IPS-NIHi7 (cell line): ENCODE measurements around the gene CFLAR.
"Not testable (repeated sequence)": the region's sequence is repeated elsewhere in the genome, so short reads cannot be mapped to it uniquely, and the experiment has no call there.

Source experiments
- DNase-seq: peaks from one replicate; pipeline ENCODE4 v3.0.0; 2012; ENCODE audit warnings: mixed read lengths; ENCODE audit errors: extremely low spot score

The CFLAR gene

DNA sequence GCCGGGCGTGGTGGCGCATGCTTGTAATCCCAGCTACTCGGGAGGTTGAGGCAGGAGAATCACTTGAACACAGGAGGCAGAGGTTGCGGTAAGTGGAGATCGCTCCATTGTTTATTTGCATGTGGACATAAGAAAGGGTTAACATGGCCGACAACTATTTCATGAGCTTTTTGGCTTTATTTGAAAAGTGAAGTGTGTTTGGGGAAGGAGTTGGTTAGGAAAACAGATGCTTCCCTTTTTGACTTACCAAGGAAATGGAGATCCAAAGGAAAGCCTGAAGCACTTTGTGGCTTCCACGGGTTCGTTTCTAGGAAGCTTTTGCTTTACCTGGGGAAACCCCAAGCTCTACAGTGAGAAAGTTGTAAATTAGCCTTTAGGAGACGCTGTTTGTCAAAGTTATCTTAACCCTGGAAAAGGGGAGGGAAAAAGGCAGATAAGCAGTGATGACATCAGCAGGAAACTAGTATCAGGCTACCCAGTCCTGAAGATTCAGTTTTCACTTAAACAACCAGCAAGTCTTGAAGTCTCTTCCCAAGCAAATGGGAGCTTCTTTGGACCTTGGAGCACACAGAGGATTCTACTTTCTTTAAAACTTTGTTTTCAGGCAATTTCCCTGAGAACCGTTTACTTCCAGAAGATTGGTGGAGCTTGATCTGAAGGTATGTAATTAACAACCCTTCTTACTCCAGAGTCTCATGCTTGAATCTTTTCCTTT, 66.8 kb downstream of the CFLAR start, which contains the start of gene CASP10:
Gene CASP10 (plus strand): TSS at position 492 of the 715 bp plus-strand sequence. CDS start 2,637 bp downstream, outside the sequence.
- DNase-seq, result peak; percentile 74

DNA sequence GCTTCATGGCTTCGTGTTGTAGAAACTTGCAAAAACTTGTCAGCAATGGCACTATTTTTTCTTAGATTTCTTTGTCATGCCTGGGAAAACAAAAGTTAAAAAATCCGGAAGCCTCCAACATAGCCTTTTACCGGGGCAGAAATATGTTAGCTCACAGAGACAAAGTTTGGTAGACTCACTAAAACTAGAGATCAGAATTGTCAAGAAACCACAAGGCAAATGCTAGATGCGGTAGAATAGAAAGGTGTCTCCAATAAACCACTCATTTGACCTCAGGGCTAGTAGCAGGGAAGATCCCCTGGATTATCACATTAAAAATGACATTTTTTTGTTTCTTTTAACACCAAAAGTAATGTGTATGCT, 67.4 kb downstream of the CFLAR start:
- no peak for DNase-seq

DNA sequence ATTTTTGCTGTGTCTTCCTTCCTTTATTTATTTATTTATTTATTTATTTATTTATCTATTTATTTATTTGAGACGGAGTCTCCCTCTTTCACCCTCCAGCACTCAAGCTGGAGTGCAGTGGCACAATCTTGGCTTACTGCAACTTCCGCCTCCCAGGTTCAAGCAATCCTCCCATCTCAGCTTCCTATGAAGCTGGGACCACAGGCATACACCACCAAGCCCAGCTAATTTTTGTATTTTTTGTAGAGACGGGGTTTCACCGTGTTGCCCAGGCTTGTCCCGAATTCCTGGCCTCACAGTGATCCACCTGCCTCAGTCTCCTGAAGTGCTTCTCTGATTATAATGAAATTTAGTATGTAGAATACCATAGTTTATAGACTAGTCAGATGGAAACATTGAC, 67.9 kb downstream of the CFLAR start:
- not testable (repeated sequence) for DNase-seq

GRCh38 chr2:201184248-201184647, 68.3 kb downstream of the CFLAR start:
- DNase-seq, result not testable (repeated sequence)

- DNase-seq, result no peak
Measured at GRCh38 chr2:201185863-201186262, 69.9 kb downstream of the CFLAR start.

GRCh38 chr2:201186982-201187381, 71.0 kb downstream of the CFLAR start:
- no peak for DNase-seq

DNA sequence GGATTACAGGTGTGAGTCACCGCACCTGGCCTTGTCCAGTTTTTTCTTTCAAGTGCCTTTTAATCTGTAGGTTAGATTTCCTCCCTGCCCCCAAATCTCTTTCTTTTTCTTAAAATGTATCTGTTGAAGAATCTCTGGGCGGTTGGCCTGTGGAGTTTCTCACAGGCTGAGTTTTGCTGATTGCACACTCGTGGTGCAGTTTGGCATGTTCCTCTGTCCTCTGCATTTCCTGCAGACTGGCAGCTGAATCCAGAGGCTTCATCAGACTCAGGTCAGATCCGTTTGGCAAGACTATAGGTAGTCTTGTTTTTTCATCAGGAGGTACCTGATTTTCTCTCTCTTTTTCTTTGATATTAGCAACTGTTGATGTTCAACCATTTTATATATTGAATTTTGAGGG, 72.5 kb downstream of the CFLAR start:
- DNase-seq, result no peak

DNA sequence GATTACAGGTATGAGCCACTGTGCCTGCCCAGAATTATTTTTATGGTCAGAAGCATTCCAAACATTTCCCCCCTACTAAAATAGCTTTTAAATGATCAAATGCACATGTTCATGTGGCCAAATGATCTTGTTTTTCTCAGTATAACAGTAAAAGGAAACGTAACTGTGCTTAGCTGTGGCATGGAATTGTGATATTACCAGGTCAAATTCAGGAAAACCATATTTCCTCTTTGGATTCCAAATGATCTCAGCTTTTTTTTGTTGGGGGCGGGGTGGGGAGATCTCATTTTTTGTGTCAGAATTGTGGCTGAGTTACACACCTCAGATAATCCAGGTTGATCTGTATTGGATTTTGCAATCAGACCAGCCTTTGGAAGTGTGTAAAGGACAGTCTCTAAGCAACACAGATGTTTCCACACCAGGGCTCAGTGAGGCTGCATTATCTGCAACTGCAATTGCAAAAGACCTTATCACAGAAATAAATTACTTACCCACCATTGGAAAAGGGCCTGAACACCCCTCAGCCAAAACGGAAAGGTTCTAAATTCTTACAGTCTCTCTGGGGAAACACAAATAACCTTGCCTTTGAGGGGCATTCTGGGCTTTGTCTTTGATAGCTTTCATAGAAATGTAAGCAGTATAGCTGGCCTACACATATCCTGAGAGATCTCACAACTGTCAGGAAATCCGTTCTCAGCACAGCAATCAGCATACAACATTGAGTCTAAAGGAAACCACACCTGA, 75.3 kb downstream of the CFLAR start:
- no peak for DNase-seq

DNA sequence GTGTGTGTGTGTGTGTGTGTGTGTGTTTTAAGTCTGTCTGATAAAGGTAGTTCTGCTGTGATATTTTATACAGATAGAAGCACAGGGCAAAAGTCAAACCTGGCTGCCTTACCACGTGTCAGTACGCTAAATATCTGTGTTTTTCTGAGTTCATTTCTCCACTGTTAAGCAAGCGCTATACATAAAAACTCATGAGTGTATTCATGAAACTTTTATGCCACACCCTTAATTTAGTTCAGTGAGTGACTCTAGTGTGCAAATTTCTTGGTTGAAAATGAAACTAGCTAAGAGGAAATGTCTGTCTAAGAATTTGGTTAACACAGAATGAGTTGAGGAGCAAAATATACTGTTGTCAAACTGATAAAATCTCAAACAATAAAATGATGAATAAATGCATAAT, 78.1 kb downstream of the CFLAR start:
- DNase-seq, result no peak

GRCh38 chr2:201195331-201195730, 79.4 kb downstream of the CFLAR start:
- DNase-seq, result no peak

DNA sequence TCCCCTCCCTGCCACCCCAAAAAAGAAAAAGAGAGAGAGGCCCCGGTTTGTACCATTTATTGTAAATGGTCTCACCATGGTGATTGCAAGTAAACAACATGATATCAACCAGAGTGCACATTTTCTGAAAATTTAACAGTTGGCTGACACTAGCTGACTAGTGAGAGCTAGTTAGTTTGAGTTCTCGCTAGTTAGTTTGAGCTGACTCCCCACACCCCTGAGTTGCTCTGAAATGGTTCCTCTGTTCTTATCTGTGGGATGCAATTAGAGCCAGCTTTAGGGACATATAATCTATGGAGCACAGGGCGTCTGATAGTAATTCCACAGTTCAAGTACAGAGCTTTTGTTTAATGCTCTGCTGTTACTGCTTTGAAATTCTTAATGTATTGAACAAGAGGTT, 80.0 kb downstream of the CFLAR start:
- no peak for DNase-seq

DNA sequence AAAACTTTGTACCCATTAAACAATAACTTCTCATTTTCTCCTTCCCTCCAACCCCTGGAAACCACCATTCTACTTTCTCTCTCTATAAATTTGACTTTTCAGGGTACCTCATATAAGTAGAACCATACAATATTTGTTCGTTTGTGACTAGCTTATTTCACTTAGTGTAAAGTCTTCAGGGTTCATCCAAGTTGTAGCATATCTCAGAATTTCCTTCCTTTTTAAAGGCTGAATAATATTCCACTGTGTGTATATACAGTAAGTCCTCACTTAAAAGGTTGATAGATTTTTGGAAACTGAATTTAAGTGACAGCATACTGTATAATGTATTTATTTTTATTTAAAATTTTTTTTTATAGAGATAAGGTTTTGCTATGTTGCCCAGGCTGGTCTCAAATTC, 80.8 kb downstream of the CFLAR start:
- no peak for DNase-seq

GRCh38 chr2:201197781-201198180, 81.8 kb downstream of the CFLAR start:
- DNase-seq, result no peak

GRCh38 chr2:201199847-201200246, 83.9 kb downstream of the CFLAR start:
- no peak for DNase-seq

DNA sequence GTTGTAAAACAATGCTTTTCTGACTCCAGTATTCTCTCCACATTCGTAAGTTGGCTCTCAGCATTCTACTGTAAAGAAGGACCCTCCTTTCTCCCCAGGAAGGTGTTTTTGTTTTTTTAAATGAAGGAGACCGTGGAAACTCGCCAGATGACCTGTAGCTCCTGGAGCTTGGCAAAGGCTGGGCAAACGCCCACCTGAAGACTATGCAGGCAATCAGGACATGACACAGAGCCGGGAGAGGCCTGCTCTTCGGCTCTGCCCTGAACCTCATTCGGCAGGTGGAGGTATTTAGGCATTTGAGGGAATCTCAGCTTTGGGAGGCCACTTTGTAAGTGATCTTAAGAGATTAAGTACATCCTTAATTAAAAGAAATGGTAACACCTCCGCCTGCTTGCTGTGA, 84.4 kb downstream of the CFLAR start:
- no peak for DNase-seq

GRCh38 chr2:201201371-201201770, 85.4 kb downstream of the CFLAR start:
- DNase-seq, result no peak

DNA sequence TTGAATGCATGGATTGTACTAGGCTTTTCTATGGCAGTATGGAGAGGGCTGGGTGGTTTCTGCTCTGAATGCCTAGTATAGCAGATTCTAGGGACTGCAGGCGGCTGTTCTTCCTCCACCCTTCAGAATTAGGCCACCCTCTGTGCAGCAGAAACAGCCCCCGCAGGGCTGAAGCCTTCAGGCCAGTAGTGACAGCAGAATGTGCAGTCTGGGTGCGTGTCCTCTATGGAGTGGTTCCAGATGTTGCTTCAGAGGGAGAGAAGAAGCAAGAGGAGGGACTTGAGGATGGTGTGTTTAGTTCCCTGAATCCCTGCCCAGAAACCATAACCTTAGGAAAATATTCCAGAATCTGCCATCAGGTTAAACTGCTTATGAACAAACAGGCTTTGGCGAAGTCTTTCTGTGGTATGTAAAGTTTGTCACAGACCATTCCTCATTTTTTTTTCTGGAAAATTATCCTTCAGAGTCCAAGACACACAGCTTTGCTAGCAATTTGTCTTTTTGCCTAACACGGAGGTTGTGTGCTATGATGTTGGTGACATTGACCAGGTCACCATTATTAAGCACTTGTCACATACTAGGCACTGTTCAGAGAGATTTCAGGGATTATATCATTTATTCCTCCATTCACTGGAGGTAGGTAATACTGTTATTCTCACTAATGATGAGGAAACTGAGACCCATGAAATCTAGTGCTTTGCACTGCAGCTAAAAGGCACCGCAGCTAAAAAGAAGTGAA, 88.1 kb downstream of the CFLAR start:
- DNase-seq, result no peak

DNA sequence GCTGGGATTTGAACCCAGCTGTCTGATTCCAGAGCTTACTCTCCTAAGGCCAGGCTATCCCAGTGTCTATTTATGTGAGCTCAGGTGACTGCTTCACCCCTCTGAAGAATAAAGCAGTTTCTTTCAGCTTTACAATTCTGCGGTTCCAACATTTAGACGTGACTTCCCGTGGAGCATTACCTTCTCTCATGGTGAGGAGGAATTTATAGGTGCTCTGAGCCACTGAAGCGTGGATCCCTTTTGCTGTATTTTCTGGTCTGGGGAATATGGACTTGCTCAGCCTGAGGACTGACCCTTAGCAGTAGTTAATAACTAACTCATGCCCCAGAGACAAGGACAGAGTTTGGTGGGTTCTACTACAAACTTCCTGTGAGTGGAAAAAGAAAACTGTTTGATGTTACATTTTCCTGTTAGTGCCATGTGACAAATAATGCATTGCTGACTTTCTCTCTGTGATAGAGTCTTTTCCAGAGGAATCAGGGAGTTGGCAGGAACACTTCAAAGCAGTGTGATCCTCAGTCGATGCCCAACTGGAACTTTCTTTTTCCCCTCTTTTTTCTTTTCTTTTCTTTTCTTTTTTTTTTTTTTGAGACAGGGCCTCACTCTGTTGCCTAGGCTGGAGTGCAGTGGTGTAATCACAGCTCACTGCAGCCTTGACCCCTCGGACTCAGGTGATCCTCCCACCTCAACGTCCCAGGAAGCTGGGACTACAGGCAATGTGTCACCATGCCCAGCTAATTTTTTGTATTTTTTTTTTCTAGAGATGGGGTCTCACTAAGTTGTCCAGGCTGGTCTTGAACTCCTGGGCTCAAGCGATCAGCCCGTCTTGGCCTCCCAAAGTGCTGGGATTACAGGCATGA, 88.9 kb downstream of the CFLAR start:
- DNase-seq, result no peak

- DNase-seq, result no peak
Measured at GRCh38 chr2:201205515-201205849, 89.5 kb downstream of the CFLAR start.

- no peak for DNase-seq
Measured at GRCh38 chr2:201208563-201209252, 92.7 kb downstream of the CFLAR start.

DNA sequence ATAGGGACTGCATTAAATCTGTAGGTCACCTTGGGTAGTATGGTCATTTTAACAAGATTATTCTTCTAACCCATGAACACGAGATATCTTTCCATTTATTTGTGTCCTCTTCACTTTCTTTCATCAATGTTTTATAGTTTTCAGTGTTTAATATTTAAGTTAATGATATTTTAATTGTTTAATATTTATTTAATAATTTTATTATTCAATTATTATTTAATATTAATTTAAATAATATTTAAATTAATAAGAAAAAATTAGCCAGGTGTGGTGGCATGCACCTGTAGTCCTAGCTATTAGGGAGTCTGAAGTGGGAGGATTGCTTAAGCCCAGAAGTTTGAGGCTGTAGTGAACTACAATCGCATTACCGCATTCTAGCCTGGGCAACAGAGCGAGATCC, 100.0 kb downstream of the CFLAR start:
- no peak for DNase-seq
